ENCODE measurements around the gene AQP12B.

Gene AQP12B

GRCh38 chr2:240707043-240707756 lies 24.5 kb upstream of the AQP12B start:
- TF ChIP-seq CTCF (IDR thresholded peaks at IDR 0.05; ENCODE audit: low read depth, low read length, missing control alignments) = no peak
- no peak overlapping the region for H3K4me3 ChIP-seq (ENCODE audit: low read depth, low read length)
- no peak for DNase-seq (ENCODE audit: low read depth)

- TF ChIP-seq CTCF (IDR thresholded peaks at IDR 0.05; ENCODE audit: low read depth, low read length, missing control alignments) = no peak
- H3K4me3 ChIP-seq (ENCODE audit: low read depth, low read length) = no peak overlapping the region
- no peak for DNase-seq (ENCODE audit: low read depth)
These were observed 22.6 kb upstream of the AQP12B start for GRCh38 chr2:240705204-240705791.

- no peak overlapping the region for H3K4me3 ChIP-seq (ENCODE audit: low read depth, low read length)
- TF ChIP-seq CTCF (IDR thresholded peaks at IDR 0.05; ENCODE audit: low read depth, low read length, missing control alignments) = no peak
These were observed 22.0 kb upstream of the AQP12B start for GRCh38 chr2:240704651-240705050.

GRCh38 chr2:240703417-240704341 lies 21.0 kb upstream of the AQP12B start:
- H3K4me3 ChIP-seq (ENCODE audit: low read depth, low read length) = no peak overlapping the region
- no peak for TF ChIP-seq CTCF (IDR thresholded peaks at IDR 0.05; ENCODE audit: low read depth, low read length, missing control alignments)
- DNase-seq (ENCODE audit: low read depth) = no peak

More at GRCh38 chr2:240704651-240705050, 22.0 kb upstream of the AQP12B start:
- no peak for DNase-seq (ENCODE audit: low read depth)

- TF ChIP-seq CTCF (IDR thresholded peaks at IDR 0.05; ENCODE audit: low read depth, low read length, missing control alignments) = no peak
- no peak overlapping the region for H3K4me3 ChIP-seq (ENCODE audit: low read depth, low read length)
- DNase-seq (ENCODE audit: low read depth) = no peak
These were observed 19.9 kb upstream of the AQP12B start for GRCh38 chr2:240702640-240703011.

GRCh38 chr2:240701736-240702639 lies 19.3 kb upstream of the AQP12B start:
- no peak for DNase-seq (ENCODE audit: low read depth)
- TF ChIP-seq CTCF (IDR thresholded peaks at IDR 0.05; ENCODE audit: low read depth, low read length, missing control alignments) = no peak
- H3K4me3 ChIP-seq (ENCODE audit: low read depth, low read length) = no peak overlapping the region

All from GM12864 (cell line).